Pons (tissue), 1 donor: ENCODE measurements around the gene SMYD1.

Source experiments
- DNase-seq: peaks from one replicate; pipeline ENCODE4 v3.0.0-alpha.2; 2016; ENCODE audit warnings: low spot score

Gene SMYD1

GRCh38 chr2:88057437-88057844 is 10.2 kb upstream of the SMYD1 start:
- no peak for DNase-seq

GRCh38 chr2:88058191-88058590 is 9.4 kb upstream of the SMYD1 start:
- DNase-seq, result no peak

GRCh38 chr2:88059979-88060906 is 7.4 kb upstream of the SMYD1 start:
- DNase-seq, result peak; percentile 74

GRCh38 chr2:88060907-88061275 is 6.7 kb upstream of the SMYD1 start:
- no peak for DNase-seq

- DNase-seq, result no peak
Observed at GRCh38 chr2:88061295-88061694, 6.3 kb upstream of the SMYD1 start.

- no peak for DNase-seq
Observed at GRCh38 chr2:88066543-88066942, 1.1 kb upstream of the SMYD1 start.

- DNase-seq, result no peak
Observed at GRCh38 chr2:88067189-88067588, 436 bp upstream of the SMYD1 start.

- DNase-seq, result no peak
Observed at GRCh38 chr2:88068044-88068443, 419 bp downstream of the SMYD1 start.

GRCh38 chr2:88069117-88069516 is 1.5 kb downstream of the SMYD1 start:
- DNase-seq, result no peak

GRCh38 chr2:88070055-88070454 is 2.4 kb downstream of the SMYD1 start:
- no peak for DNase-seq

GRCh38 chr2:88071365-88071764 is 3.7 kb downstream of the SMYD1 start:
- no peak for DNase-seq

- no peak for DNase-seq
Observed at GRCh38 chr2:88074150-88074549, 6.5 kb downstream of the SMYD1 start.

- no peak for DNase-seq
Observed at GRCh38 chr2:88074854-88075292, 7.2 kb downstream of the SMYD1 start.

- no peak for DNase-seq
Observed at GRCh38 chr2:88077080-88077479, 9.5 kb downstream of the SMYD1 start.

GRCh38 chr2:88078643-88079172 is 11.1 kb downstream of the SMYD1 start:
- no peak for DNase-seq

- DNase-seq, result no peak
Observed at GRCh38 chr2:88080545-88080944, 12.9 kb downstream of the SMYD1 start.

- DNase-seq, result peak; percentile 46
Observed at GRCh38 chr2:88081924-88082608, 14.4 kb downstream of the SMYD1 start.

- peak; percentile 99 for DNase-seq
Observed at GRCh38 chr2:88082781-88083180, 15.2 kb downstream of the SMYD1 start.

GRCh38 chr2:88085099-88085498 is 17.5 kb downstream of the SMYD1 start:
- DNase-seq, result no peak

- DNase-seq, result no peak
Observed at GRCh38 chr2:88085602-88086001, 18.0 kb downstream of the SMYD1 start.

- no peak for DNase-seq
Observed at GRCh38 chr2:88086401-88086800, 18.8 kb downstream of the SMYD1 start.

- DNase-seq, result no peak
Observed at GRCh38 chr2:88087073-88087472, 19.4 kb downstream of the SMYD1 start.

GRCh38 chr2:88087763-88088162 is 20.1 kb downstream of the SMYD1 start:
- no peak for DNase-seq
